Kidney (tissue), 14 donors: ENCODE results near the gene COMMD7. TPM values are rescaled to one million over a fixed set of nuclear protein-coding genes. Genes with fewer than 3 reads are reported as not detected.
A peak's percentile ranks its signal among the peaks of the same experiment; 100 is the strongest.

Experiments
- DNase-seq, 5 donors: peaks; one replicate each; pipeline ENCODE4 v3.0.0-alpha.2; 2013 to 2020
- FAIRE-seq: peaks from 2 replicates; lab custom pipeline; 2012; peaks lifted over from hg19 to GRCh38; lab: Jason Lieb, UNC
- H3K27ac ChIP-seq, 2 donors: one replicate each; pipeline ENCODE4 v1.7.0; 2013; ENCODE audit warnings: low read depth in 2 of 2, low read length in 2 of 2, inconsistent platforms in 1 of 2
- H3K27me3 ChIP-seq: one replicate; pipeline ENCODE4 v1.7.1; 2013; ENCODE audit warnings: low read length, inconsistent platforms; ENCODE audit not compliant: control insufficient read depth, insufficient read depth
- H3K36me3 ChIP-seq, 3 donors: one replicate each; pipeline versions ENCODE4 v1.7.0 to v1.7.1; 2013; ENCODE audit warnings: low read length in 3 of 3, control low read depth in 1 of 3, inconsistent platforms in 1 of 3; ENCODE audit not compliant: insufficient read depth in 3 of 3, control insufficient read depth in 2 of 3
- H3K4me1 ChIP-seq, 3 donors: one replicate each; pipeline versions ENCODE4 v1.7.0 to v1.7.1; 2013; ENCODE audit warnings: low read length in 3 of 3, inconsistent platforms in 1 of 3, low read depth in 1 of 3; ENCODE audit not compliant: control insufficient read depth in 2 of 3, insufficient read depth in 2 of 3
- H3K4me3 ChIP-seq, 3 donors: one replicate each; pipeline versions ENCODE4 v1.7.0 to v1.8.1; 2013; ENCODE audit warnings: low read length in 3 of 3, control low read depth in 1 of 3, inconsistent platforms in 1 of 3
- H3K9ac ChIP-seq, 3 donors: one replicate each; pipeline versions ENCODE4 v1.7.0 to v1.7.1; 2013; ENCODE audit warnings: low read length in 3 of 3, control low read depth in 1 of 3, inconsistent platforms in 1 of 3
- H3K9me3 ChIP-seq, 3 donors: one replicate each; pipeline versions ENCODE4 v1.7.0 to v1.7.1; 2013; ENCODE audit warnings: low read length in 3 of 3, control low read depth in 1 of 3, inconsistent platforms in 1 of 3; ENCODE audit not compliant: control insufficient read depth in 2 of 3, insufficient read depth in 1 of 3
- intact Hi-C: fragments of 100-400 bp; cut with DNase I; formaldehyde crosslinking; loops from one replicate; pipeline ENCODE4 v1.11.1; 2022
- polyA plus RNA-seq: library from polyadenylated mRNA; stranded (reverse); fragments of 350-450 nt; fragmentation: Illumina TruSeq; extraction: RNeasy Lipid Tissue Mini Kit (QIAGEN cat#74804); gene quantifications from one replicate; pipeline ENCODE4 v1.2.3, GENCODE V29; 2014; ENCODE audit warnings: low read depth, low replicate concordance; ENCODE audit not compliant: insufficient read depth
- total RNA-seq: library from RNA; stranded (reverse); fragmentation: NEBNext Ultra II Directional; extraction: Animal tissue kit (Norgen Biotek cat#: 25700); gene quantifications from one replicate; pipeline ENCODE4 v1.2.1, GENCODE V29; 2021
- TF ChIP-seq, protein P1 (sequence below): IDR thresholded peaks from 3 replicates; pipeline ENCODE4 v1.5.1; 2012; ENCODE audit warnings: mild to moderate bottlenecking, moderate library complexity, borderline replicate concordance; ENCODE audit not compliant: insufficient read depth; ENCODE audit errors: extremely low read depth
- donor health status: control.
- donor health status: control.
- donor health status: control.
- donor health status: control.
- donor health status: control.
- donor health status: DM: yes; HTN: yes; CAD: no.
- donor health status: Normal renal cell carcinoma (clear cell type).

Gene COMMD7
- total and polyA plus RNA-seq, 2 donors from 2014 or later = 45.8 to 99.2 TPM

DNA sequence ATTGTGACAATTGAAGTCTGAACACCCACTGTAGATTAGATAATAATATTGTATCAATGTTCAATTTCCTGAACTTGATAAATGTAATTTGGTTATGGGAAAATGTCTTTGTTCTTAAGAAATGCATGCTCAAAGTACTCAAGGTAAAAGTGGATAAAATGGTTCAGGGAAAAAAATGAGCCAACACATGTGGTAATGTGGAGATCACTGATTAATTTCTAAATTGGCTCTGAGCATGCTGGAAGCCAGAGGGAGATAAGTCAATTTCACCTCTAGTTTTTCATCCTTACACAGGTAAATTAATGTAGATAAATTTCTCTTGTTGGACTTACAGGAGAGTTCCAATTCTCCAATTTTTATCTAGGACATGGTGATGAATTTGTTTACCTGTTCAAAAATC is 8.0 kb upstream of the COMMD7 start:
- Histone ChIP-seq H3K4me3 (no peak overlapping the region), H3K27me3 (no peaks in the 10 kb centered on the region), H3K9ac (no peak overlapping the region), H3K4me1 (no peaks in the 10 kb centered on the region), H3K27ac (no peak overlapping the region), H3K9me3 (no peaks in the 10 kb centered on the region), H3K36me3 (no peaks in the 10 kb centered on the region)
- DNase-seq = no peak
- TF ChIP-seq, protein P1, sequence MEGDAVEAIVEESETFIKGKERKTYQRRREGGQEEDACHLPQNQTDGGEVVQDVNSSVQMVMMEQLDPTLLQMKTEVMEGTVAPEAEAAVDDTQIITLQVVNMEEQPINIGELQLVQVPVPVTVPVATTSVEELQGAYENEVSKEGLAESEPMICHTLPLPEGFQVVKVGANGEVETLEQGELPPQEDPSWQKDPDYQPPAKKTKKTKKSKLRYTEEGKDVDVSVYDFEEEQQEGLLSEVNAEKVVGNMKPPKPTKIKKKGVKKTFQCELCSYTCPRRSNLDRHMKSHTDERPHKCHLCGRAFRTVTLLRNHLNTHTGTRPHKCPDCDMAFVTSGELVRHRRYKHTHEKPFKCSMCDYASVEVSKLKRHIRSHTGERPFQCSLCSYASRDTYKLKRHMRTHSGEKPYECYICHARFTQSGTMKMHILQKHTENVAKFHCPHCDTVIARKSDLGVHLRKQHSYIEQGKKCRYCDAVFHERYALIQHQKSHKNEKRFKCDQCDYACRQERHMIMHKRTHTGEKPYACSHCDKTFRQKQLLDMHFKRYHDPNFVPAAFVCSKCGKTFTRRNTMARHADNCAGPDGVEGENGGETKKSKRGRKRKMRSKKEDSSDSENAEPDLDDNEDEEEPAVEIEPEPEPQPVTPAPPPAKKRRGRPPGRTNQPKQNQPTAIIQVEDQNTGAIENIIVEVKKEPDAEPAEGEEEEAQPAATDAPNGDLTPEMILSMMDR = no peak
- FAIRE-seq = no peak
- intact Hi-C loops = no loop called here

DNA sequence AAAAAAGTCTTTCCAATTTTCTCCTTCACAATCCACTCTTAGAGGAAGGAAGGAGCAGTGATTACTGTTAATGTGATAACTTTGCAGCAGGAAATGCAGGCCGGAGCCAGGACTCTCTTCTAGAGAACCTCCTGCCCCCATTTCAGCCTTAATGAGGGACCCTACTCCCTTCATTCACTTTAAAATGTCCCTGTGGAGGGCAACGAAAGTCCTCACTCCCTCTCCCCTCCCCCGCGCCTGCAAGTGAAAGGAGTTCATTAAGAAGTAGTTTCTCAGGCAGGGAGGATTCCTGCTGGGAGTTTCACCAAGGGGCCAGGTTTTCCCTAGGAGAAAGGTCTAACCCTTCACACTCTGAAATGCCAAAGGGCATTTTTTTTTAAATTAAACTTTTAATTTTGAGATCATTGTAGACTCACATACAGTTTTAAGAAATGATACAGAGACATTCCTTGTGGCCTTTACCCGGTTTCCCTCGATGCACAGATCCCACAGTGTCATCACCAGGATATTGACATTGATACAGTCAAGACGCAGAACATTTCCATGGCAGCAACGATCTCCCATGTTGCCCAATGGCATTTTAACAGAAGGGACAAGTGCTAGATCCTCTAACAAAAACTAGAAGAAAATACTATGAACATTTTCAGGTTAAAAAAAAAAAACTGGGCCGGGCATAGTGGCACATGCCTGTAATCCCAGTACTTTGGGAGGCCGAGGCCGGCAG is 6.8 kb upstream of the COMMD7 start:
- no peaks in the 10 kb centered on the region for H3K36me3 ChIP-seq
- no peaks in the 10 kb centered on the region for H3K9me3 ChIP-seq
- no peak overlapping the region for H3K9ac ChIP-seq
- TF ChIP-seq, protein P1 = no peak
- no peak overlapping the region for H3K4me3 ChIP-seq
- H3K27ac ChIP-seq = no peak overlapping the region
- intact Hi-C loops = no loop called here
- no peaks in the 10 kb centered on the region for H3K27me3 ChIP-seq
- H3K4me1 ChIP-seq = no peaks in the 10 kb centered on the region
- DNase-seq = peak in 3 of 5 donors; percentile 44 to 71 (median 55)
- FAIRE-seq = no peak

DNA sequence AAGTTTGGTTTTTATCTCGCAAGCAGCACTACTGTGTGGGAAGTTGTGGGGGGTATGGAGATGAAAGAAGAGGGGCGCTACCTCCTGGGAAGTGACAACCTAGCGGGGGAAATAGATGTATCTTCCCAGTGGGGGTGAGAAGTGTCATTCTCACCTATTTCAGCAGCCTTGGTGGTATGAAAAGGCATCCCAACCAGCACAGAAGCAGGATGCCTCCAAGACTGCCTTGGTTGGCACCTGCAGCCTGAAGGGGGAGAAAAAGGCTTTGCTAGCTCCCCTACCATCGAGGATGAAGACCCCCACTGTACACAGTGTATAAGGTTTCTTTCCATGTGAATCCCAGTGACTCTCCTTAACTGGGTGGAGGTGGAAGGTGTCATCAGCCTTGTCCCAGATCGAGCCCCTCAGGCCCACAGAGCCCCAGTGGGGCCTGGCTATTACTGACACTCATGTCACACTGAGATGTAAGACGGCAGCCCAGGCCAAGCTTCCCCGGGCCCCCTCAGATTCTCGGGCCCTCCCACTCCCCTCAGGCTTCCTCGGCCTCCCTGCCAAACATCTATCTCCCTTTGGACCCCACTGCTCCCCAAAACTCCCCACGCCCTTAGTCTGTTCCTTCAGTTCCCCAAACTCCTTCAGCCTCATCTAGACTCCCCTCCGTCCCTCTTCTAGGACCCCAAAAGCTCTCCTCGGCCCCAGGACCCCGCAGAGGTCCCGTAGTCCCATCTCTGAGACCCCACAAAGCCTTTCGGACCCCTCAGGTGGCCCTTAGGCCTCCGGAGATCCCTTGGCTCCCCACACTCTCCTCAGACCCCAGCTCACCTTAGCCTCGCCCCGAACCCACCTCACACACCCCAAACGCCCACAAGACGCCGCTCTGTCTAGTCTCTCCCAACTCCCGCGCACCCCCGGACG is 688 bp downstream of the COMMD7 start:
- TF ChIP-seq, protein P1 = no peak
- peak overlapping the region; percentile 39 to 93 (median 84) for H3K9ac ChIP-seq
- FAIRE-seq (no peak), DNase-seq (peak in 2 of 5 donors; percentile 46 to 63)
- H3K27me3 ChIP-seq = no peaks in the 10 kb centered on the region
- intact Hi-C loops = no loop called here
- H3K4me1 ChIP-seq = peaks cover 0 to 11% (median 0%) of the 10 kb centered on the region in 3 donors
- H3K27ac ChIP-seq = peak overlapping the region; percentile 62 to 72
- H3K4me3 ChIP-seq = peak overlapping the region; percentile 64 to 91 (median 70)
- no peaks in the 10 kb centered on the region for H3K9me3 ChIP-seq
- no peaks in the 10 kb centered on the region for H3K36me3 ChIP-seq
